GM10248 (cell line): Measurements from ENCODE around the gene ZNF846.

Experiments
- CTCF ChIA-PET: fragments of 300-600 bp; sonication (Branson Sonifier 250); formaldehyde crosslinking; extraction: SDS; loops from one replicate; lab custom pipeline; 2021; ENCODE audit warnings: antibody characterized with exemption; lab: Yijun Ruan, JAX
- POLR2A ChIA-PET: fragments of 350-650 bp; sonication (Branson Sonifier 250); formaldehyde crosslinking; extraction: SDS; loops from one replicate; lab custom pipeline; 2020; ENCODE audit warnings: antibody characterized with exemption; lab: Yijun Ruan, JAX
- DNase-seq: peaks from one replicate; pipeline ENCODE4 v3.0.0; 2012; ENCODE audit errors: extremely low spot score
- TF ChIP-seq, protein P1 (sequence below): IDR thresholded peaks from 2 replicates; pipeline ENCODE4 v1.5.1; 2012; ENCODE audit warnings: mild to moderate bottlenecking, low read depth; ENCODE audit errors: extremely low read depth, missing control alignments, control extremely low read depth

ZNF846 gene

DNA sequence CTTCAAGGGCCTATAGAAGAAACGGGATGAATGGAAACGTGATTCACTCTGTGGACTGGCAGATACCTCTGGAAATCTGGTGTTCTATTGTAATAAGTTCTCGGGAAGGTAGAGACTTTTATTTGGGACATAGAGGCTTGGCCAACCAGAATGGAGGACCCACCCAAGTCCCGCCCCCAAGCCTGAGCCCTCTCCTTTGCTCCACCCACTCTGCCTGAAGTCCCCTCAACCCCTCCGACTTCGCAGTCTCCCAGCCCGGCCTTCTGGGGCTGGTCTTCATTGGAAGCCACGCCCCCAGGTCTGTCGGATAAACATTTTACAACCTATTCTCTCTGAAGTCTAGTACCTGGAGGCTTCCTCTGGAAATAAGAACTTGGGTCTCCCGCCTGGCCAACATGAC lies 33.4 kb upstream of the ZNF846 start:
- ChIA-PET POLR2A (no interaction called here), CTCF (no interaction called here)
- DNase-seq, result no peak
- TF ChIP-seq, protein P1, sequence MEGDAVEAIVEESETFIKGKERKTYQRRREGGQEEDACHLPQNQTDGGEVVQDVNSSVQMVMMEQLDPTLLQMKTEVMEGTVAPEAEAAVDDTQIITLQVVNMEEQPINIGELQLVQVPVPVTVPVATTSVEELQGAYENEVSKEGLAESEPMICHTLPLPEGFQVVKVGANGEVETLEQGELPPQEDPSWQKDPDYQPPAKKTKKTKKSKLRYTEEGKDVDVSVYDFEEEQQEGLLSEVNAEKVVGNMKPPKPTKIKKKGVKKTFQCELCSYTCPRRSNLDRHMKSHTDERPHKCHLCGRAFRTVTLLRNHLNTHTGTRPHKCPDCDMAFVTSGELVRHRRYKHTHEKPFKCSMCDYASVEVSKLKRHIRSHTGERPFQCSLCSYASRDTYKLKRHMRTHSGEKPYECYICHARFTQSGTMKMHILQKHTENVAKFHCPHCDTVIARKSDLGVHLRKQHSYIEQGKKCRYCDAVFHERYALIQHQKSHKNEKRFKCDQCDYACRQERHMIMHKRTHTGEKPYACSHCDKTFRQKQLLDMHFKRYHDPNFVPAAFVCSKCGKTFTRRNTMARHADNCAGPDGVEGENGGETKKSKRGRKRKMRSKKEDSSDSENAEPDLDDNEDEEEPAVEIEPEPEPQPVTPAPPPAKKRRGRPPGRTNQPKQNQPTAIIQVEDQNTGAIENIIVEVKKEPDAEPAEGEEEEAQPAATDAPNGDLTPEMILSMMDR, result no peak

DNA sequence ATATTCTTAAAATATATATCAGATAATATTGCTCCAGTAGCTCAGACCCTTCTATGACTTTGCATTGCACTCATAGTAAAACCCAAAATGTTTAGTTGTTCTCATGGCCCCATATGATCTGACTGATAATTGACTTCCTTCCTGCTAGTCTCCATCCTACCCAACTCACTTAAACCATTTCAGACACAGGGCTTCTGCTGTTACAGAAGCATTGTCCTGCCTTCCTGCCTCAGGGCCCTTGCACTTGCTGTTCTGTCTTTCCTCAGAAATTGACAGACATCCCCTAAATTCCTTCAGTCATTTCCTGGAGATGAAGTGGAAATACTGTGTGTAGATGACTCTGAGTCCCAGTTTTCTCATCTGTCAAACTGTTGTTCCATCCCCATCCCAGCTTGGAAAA lies 30.6 kb upstream of the ZNF846 start:
- CTCF ChIA-PET, result interaction anchor here (1.1 to 2.8 kb wide), 3 partner anchors 10 to 594 kb away, joined by 4 to 11 read pairs (median 10); no protein-coding TSS in a partner anchor
- TF ChIP-seq, protein P1, result no peak
- DNase-seq, result no peak
- POLR2A ChIA-PET, result interaction anchor here (0.5 kb wide), 1 partner anchor 20 kb away, joined by 9 read pairs; the partner anchor contains the start of gene FBXL12

DNA sequence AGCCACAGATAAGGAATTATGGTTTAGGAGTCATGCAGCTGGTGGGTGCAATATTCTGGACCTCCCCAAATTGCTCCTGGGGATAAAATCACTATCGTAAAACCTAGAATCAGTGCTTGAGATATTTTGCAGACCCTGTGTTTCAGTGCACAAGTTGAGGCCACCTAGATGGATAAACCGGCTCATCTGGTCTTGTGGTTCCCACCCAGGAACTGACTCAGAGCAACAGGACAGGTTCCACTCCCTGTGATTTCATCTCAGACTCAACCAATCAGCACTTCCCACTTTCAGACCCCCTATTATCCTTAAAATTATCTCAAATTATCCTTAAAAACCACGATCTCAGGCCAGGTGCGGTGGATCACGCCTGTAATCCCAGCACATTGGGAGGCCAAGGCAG lies 29.3 kb upstream of the ZNF846 start:
- TF ChIP-seq, protein P1, result no peak
- DNase-seq, result no peak
- ChIA-PET CTCF (interaction anchor here (1.0 to 3.4 kb wide), 5 partner anchors 29 to 593 kb away, joined by 3 to 30 read pairs (median 10); partner anchors contain the start of gene ZNF846), POLR2A (no interaction called here)

DNA sequence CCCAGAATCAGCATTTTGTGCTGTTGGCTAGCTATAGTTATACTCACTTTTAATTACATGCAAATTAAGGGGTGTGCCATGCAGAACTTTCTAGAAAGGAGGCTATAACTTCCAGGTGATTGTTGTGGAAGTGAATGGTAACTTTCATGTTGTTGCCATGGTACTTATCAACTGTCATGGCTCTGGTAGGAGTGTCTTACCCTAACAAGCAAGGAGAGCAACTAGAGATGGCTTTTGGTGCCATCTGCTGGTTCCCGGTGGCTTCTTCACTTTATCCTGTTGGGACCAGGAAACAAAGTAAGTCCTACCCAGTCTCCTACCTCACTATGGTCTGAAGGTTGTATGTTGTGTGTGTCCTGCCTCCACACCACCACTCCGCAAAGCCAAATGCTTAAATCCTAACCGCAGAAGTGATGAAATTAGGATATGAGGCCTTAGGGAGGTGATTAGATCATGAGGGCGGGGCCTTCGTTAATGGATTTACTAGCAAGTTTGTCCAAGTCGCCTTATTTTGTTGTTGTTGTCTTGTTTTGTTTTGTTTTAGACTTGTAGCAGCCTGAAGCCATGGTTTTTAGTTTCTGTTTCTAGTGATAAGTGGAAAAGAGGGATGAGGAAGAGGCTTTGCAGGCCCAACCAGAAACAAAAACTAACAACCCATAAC lies 27.7 kb upstream of the ZNF846 start:
- peak; percentile 70 for DNase-seq
- ChIA-PET CTCF (interaction anchor here (0.7 to 3.4 kb wide), 21 partner anchors 8 to 591 kb away, joined by 3 to 30 read pairs (median 4); partner anchors contain the start of genes PIN1, UBL5, ZNF266 and ZNF562), POLR2A (no interaction called here)
- TF ChIP-seq, protein P1, result peak; percentile 81

DNA sequence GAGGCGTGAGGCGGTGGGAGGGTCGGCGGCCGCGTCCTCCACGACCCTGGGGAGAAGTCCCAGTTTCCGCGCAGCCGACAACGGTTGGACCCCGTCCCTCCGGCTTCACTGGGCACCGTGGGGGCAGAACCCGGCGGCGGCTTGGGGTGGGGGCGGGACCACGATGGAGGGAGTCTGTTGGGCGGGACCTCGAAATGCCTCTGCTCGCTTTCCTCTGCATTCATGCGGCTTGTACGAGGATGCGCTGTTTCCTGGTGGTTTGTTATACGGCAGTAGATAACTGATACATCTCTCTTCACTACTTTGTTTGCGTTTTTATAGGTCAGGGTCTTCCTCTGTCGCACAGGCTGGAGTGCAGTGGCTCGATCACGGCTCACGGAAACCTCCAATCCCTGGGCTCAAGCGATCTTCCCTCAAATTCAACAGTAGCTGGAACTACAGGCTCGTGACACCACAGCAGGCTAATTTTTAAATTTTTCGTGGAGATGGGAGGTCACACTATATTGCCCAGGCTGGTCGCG lies 24.6 kb upstream of the ZNF846 start:
- CTCF ChIA-PET, result interaction anchor here (0.8 to 1.5 kb wide), 4 partner anchors 13 to 588 kb away, joined by 3 to 10 read pairs (median 4); no protein-coding TSS in a partner anchor
- POLR2A ChIA-PET, result no interaction called here
- DNase-seq, result no peak

DNA sequence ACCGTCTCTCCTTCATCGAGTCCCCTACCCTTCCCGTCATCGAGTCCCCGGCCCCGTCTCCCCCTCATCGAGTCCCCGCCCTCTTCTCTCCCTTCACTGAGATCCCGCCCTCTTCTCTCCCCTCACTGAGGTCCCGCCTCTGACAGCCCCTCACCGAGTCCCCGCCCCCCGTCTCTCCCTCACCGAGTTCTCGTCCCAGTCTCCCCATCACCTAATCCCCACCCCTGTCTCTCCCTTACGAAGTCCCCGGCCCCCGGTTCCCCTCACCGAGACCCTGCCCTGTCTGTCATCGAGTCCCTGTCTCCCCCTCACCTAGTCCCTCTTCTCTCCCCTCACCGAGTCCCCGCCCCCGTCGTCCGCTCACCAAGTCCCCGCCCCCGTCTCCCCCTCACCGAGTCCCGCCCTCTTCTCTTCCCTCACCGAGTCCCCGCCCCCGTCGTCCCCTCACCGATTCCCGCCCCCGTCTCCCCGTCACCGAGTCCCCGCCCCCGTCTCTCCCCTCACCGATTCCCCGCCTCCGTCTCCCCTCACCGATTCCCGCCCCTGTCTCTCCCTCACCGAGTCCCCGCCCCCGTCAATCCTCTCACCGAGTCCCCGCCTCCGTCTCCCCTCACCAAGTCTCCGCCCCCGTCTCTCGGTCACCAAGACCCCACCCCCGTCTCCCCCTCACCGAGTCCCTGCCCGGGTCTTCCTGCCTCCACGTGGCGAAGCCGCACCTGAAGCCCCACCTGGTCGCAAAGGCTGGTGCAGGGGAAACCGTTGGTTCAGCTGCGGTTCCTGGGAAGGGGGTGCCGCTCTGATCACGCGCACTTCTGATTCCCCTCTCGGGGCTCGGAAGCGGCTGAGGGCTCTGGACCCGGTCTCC lies 23.9 kb upstream of the ZNF846 start:
- DNase-seq, result peak; percentile 89
- POLR2A ChIA-PET, result no interaction called here
- TF ChIP-seq, protein P1, result no peak
- CTCF ChIA-PET, result interaction anchor here (1.5 kb wide), 1 partner anchor 167 kb away, joined by 10 read pairs; no protein-coding TSS in a partner anchor

More for the DNA sequence above, 24.6 kb upstream of the ZNF846 start:
- TF ChIP-seq, protein P1, result no peak
